Limb (tissue), 2 donors: ENCODE results near the gene TRMT44.
"Not testable (repeated sequence)": the region's sequence is repeated elsewhere in the genome, so short reads cannot be mapped to it uniquely, and the experiment has no call there.

Experiments used
- DNase-seq, 2 donors: peaks; one replicate each; pipeline ENCODE4 v3.0.0-alpha.2; 2016; ENCODE audit errors: extremely low spot score in 2 of 2

Gene TRMT44

GRCh38 chr4:8491478-8491877, 50.9 kb downstream of the TRMT44 start:
- DNase-seq: not testable (repeated sequence)

GRCh38 chr4:8492174-8492573, 51.6 kb downstream of the TRMT44 start:
- no peak for DNase-seq

DNA sequence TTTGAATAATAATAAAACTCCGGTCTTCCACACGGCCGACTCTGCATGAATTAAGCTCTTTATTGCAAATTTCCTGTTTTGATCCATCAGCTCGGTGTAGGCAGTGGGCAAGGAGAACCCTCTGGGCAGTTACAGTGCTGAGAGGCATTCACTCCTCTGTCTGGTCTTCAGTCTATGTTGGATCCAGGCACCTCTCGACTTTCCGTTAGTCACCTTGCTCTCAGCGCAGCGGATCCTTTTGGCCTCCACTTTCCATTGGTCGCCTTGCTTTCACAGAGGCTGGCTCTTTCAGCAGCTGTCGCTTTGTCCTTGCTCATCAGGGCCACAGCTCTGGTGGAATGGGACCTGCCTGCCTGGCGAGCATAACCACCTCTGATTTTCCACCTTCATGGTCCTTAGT, 52.9 kb downstream of the TRMT44 start:
- DNase-seq: no peak

- DNase-seq: no peak
These were observed 53.6 kb downstream of the TRMT44 start for GRCh38 chr4:8494218-8494617.

DNA sequence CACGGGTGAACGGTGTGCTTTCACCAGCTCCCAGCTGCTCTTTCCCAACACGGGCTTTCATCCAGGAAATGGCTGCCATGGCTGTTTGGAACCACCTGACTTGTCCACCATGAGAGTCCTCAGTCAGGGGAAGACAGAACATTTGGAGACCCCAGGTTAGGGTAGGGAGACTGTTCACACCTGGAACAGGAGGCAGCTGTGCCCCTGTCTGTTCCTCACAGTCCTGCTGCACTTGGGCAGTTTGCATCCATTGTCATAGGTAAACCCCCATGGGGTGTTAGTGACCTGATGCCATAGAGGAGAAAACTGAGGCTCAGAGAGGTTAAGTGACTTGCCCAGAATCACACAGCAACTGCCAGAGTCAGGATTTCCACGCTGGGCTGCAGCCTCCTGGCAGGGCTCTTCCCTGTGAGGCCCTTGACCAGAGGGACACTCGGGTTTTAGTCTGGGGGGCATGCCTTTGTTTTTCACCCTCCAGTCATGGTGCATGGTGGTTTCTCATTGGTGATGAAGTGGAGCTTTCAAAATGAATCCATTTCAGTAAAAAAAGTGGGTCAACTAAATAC, 54.5 kb downstream of the TRMT44 start:
- DNase-seq: no peak

DNA sequence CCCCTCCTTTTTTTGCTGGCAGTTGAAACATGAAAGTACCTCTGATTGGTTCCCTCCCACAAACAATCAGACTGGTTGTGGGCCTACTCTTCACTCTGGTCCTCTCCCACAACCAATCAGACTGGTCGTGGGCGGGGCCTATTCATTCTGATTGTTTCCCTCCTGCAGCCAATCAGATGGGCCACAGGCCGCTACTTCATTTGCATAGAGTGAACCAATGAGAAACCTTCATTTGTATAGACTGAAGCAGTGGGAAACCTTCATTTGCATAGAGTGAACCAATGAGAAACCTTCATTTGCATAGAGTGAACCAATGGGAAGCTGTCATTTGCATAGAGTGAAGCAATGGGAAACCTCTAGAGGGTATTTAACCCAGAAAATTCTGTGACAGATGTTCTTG, 55.2 kb downstream of the TRMT44 start:
- DNase-seq: no peak

GRCh38 chr4:8497762-8498161, 57.2 kb downstream of the TRMT44 start:
- DNase-seq: no peak

GRCh38 chr4:8500966-8501365, 60.4 kb downstream of the TRMT44 start:
- no peak for DNase-seq

- DNase-seq: no peak
These were observed 61.2 kb downstream of the TRMT44 start for GRCh38 chr4:8501781-8502180.

- DNase-seq: no peak
These were observed 61.8 kb downstream of the TRMT44 start for GRCh38 chr4:8502371-8502770.

GRCh38 chr4:8502836-8503585, 62.4 kb downstream of the TRMT44 start:
- no peak for DNase-seq

- DNase-seq: no peak
These were observed 63.2 kb downstream of the TRMT44 start for GRCh38 chr4:8503801-8504200.

GRCh38 chr4:8504279-8505007, 63.9 kb downstream of the TRMT44 start:
- no peak for DNase-seq

GRCh38 chr4:8505229-8505628, 64.7 kb downstream of the TRMT44 start:
- DNase-seq: no peak

GRCh38 chr4:8506006-8506372, 65.4 kb downstream of the TRMT44 start:
- no peak for DNase-seq

DNA sequence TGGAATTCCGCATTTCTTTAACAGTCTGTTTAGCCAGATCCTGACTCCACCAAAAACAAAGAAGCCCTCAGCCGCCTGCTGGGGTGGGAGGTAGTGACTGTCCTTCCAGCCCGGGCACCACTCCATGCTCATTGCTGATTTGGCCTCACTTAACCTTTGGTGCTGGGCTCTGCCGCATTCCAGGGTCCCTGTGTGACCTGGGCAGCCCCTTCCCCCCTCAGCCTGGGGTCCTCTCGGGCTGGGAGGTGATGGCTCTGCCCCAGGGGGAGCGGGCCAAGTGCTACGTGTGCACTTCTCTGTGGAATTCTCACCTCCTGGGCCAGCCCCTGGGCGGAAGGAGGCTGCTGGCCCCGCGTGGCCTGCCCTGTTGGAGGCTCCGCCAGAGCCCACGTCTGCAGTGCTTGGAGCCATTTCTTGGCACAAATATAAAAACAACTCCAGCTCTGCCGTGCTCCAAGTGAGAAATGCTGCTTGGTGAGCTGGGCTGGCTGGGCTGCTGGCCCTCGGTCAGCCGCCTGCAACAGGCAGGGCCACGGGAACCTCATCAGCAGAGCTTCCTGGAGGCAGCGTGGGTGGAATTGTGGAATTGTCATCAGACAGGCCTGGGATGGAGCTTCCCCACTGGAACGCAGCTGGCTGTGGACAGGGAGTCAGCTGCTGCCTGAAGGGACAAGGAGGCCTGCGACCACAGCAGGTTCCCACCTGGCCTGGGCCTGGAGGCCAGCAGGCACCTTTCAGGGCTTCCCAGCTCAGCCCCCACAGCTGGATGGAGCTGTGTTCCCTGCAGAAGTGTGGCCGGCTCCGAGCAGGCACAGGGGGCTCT, 66.0 kb downstream of the TRMT44 start:
- DNase-seq: peak in 1 of 2 donors; percentile 33

DNA sequence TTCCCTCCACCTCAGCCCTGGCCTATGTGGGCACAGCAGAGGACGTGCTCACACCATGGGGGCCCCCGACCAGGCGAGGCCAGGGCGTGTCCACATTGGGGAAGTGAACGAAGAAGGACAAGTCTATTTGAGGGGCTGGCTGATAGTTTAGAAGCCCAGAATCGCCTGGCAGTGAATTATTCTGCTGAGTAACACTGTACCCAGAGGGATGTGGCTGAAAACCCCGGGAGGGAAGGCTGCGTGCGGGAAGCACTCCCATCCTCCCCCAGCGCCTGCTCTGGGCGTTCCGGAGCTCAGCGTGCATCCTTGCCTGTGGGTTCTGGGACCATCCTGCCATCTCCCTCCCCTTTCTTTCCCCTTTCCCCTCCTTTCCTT, 66.6 kb downstream of the TRMT44 start:
- DNase-seq: no peak

- DNase-seq: no peak
These were observed 67.0 kb downstream of the TRMT44 start for GRCh38 chr4:8507624-8508023.

DNA sequence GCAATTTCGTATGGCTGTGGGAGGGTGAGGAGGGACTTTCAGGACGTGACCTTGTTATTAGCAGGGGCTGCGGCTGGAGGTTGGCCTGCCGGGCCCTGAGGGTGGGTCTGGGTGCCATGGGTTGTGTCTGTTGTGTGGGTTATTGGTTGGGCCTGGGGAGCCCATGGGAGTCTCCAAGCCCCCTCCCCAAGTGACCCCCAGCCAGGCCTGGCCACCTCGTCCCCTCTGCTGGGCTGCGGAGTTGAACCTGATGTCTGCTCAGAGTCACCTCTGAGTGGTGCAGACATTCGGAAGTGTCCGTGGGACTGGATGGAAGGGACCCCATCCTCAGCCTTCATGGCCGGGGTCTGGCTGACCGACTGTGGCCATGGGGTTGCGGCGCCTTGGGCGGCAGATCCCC, 67.7 kb downstream of the TRMT44 start:
- no peak for DNase-seq

DNA sequence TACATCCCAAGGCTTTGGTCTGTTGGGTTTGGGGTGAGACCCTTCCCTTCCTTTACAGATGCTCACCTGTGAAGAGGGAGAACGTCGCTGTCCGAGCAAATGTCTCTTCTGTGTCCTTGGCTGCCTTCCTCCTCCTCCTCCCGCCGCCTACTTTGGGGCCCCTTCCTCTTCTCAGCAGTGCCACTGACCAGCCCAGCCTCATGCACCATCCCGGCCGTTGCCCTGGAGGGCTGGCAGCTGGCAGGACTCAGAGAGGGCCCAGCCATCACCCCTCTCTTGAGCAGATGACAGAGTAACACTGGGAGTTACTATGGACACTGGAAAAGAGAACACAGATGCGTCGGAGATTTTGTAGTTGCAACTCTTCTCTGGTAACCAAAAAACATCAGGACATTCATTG, 68.2 kb downstream of the TRMT44 start:
- DNase-seq: no peak

DNA sequence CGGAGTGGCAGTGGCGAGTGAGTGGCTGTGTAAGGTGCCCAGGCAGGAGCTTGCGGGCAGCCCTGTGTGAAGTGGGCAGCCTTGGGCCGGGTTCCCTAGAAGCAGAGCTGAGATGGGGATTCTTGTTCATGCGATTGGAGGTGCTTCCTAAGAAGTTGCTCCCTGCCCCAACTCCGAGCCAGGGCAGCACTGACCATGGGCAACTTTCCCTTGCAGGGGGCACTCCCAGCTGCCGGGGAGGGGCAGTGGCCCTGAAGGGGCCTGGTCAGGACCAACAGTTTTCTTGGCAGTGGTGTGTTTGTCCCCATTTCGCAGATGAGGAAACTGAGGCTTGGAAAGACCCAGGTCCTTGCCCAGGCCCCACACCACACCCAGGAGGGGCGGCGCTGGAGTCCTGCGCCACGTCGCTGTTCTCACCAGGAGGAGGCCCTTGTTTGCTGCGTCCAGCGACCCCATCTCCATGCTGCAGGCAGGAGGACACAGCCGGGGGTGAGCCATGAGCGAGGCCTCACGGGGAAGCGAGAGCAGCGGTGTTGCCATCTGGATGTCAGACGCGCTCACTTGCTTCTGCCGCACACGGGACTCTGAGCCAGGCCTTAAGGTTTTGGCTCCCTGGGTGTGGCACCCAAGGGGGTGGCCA, 68.9 kb downstream of the TRMT44 start:
- no peak for DNase-seq

DNA sequence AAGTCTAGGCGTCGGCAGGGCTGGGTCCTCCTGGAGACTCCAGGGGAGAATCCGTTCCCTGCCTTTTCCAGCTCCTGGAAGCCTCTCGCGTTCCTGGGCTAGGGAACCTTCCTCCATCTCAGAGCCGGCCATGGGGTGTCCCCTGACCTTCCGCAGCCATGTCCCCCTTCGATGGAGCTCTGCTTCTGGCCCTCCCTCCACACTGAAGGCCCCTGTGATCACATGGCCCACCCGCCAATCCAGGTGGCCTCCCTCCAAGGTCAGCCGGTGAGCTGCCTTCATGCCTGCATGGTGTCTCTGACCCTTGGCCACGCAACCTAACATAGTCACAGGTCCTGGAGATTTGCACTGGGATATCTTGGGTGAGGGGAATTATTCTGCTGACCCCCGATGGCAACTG, 69.6 kb downstream of the TRMT44 start:
- DNase-seq: no peak
